Myocyte (in vitro differentiated cells): ENCODE results near the gene CABP7. TPM values are rescaled to one million over a fixed set of nuclear protein-coding genes. Genes with fewer than 3 reads are reported as not detected.
A peak's percentile ranks its signal among the peaks of the same experiment; 100 is the strongest.
"Not testable (repeated sequence)": the region's sequence is repeated elsewhere in the genome, so short reads cannot be mapped to it uniquely, and the experiment has no call there.

Experiments
- DNase-seq: peaks from one replicate; pipeline ENCODE4 v3.0.0-alpha.2; 2012; ENCODE audit warnings: low read depth
- total RNA-seq: library from RNA; depleted of rRNA; stranded (reverse); fragments of >200 nt; gene quantifications from 2 replicates; pipeline ENCODE4 v1.2.3, GENCODE V29; 2014

Gene CABP7
- total RNA-seq, 1 donor from 2014 or later: 0.05 TPM

DNA sequence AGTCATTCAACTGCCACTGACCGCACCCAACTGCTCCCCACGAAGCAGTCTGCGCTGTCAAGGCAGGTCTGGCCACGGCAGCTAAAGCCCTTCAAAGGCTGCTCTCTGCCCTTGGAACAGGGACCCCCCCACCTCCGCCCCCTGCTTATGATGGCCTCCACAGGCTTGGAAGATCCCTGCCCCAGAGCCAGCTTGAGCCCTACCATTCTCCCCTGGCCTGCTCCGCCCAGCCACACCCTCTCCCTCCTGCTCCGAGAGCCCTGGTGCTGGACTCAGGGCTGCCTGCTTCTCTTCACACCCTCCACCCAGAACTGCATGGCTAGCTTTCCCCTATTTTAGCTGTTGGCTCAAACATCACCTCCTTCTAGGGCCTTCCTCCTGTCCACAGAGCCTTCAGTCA lies 28.0 kb downstream of the CABP7 start:
- DNase-seq: peak; percentile 16

DNA sequence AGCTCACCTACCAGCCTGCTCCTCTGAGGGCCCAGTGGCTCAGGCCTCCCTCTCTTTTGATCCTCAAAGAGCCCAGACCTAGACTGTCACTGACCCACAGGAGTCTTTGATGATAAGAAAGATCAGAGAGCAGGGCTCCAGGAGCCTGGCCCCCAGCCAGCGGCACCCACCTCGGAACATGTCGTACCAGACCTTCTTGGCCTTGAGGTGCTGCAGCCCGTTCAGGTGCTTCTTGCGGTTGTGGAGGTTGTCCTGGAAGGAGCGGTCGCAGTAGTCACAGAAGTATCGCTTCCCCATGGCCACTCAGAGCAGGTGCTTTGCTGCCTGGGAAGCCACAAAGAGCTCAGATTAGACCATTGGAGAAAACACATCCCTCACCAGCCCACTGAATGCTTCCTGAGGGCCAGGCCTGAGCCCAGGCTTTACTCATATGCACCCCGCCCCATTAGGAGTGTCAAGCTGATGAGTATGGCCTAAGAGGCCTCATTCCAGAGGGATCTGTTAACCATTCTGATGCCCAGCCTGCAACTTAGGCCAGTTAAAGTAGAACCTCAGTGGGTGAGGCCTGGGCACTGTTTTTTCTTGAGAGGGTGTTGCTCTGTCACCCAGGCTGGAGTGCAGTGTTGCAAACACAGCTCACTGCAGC lies 28.6 kb downstream of the CABP7 start:
- peak; percentile 94 for DNase-seq

DNA sequence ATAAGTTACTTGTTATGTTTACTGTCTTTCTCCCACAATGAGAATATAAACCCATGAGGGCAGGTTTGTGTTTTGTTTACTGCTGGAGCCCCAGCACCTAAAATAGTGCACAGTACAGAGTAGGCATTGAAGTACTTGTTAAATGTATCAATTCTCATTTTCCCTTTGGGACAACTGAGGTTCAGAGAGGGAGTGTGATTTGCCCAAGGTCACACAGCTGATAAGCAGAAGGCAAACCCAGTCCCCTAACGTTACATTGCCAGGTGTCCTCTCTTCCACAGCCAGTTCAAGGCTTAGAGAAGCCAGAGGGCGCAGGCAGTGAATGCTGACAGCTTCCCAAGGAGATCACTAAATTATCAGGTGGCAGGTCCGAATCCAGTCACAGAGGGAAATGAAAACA lies 30.2 kb downstream of the CABP7 start:
- DNase-seq: no peak

DNA sequence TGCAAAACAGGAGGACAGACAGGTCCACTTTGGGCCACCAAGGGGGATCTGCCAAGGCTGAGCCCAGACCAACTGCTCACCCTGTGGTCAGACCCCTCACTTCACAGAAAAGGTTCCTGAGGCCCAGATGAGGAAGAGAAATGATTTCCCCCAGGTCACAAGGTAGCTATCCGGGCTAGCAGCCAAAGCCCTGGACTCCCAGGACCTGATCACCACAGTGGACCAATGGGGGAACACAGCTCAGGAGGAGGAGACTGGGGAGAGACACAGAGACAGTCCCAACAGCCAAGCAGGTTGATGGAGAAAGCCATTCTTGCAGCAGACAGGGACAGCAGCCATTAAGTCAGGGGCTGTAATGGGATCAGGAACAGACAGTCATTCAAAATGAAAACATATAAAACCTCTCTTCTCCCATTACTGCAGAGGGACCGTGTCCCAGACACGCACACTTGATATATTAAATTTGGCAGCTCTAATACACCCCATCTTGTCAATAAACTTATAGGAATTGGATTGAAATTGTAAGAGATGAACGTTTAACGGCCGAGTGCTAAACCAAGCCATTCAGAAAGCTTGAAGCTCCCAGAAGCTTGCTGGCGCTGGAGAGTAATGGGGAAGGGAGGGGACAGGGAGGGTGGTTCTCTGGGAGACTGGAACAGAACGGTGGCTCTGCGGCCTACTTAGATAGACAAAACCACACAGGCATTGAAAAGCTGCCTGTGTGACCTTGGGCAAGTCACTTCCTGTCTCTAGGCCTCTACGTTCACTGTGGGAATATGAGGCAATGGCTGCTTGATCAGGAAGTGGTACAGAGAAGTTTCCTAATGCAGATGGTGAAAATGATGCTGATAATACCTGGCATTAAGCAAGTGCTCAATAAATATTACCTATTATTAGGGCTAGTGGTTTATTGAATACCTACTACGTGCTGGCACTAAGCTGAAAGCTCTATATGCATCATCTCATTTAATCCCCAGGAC lies 31.0 kb downstream of the CABP7 start:
- no peak for DNase-seq

- no peak for DNase-seq
Measured at GRCh38 chr22:29751669-29752068, 31.9 kb downstream of the CABP7 start.

DNA sequence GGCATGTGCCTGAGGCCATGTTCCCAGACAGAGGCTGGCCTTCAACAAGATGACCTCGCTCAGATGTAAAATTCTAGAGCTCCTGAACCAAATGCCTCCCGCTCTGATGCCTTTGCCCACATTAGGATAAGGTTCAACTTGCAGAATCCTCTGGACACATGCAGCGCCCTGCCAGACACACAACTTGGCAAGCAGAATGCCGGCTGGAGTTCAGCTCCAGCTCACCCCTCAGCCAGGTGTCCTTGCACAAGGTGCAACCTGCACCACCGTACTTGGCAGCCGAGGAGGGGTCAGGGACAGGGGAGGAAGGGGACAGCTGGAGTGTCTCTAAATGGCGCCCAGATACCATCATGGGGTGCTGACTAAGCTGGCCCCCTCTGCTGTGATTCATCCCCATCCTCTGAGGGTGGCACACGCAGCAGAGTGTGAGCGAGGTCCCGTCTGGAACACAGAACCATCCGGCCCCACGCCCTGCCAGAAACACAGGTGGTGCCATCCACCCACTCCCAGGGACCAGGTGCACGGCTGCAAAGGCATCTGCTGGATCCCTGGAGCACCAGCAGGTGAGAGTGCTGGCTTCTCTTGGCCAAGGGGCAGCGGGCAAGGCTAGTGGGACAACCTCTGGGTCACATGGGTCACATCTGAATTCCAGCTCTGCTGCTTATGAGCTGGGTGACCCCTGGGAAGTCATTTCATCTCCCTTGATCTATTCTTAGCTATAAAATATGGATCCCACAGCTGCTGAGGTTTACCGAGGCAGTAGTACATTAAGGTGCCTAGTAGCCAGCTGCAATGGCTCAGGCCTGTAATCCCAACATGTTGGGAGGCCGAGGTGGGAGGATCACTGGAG lies 34.2 kb downstream of the CABP7 start:
- DNase-seq: peak; percentile 78

DNA sequence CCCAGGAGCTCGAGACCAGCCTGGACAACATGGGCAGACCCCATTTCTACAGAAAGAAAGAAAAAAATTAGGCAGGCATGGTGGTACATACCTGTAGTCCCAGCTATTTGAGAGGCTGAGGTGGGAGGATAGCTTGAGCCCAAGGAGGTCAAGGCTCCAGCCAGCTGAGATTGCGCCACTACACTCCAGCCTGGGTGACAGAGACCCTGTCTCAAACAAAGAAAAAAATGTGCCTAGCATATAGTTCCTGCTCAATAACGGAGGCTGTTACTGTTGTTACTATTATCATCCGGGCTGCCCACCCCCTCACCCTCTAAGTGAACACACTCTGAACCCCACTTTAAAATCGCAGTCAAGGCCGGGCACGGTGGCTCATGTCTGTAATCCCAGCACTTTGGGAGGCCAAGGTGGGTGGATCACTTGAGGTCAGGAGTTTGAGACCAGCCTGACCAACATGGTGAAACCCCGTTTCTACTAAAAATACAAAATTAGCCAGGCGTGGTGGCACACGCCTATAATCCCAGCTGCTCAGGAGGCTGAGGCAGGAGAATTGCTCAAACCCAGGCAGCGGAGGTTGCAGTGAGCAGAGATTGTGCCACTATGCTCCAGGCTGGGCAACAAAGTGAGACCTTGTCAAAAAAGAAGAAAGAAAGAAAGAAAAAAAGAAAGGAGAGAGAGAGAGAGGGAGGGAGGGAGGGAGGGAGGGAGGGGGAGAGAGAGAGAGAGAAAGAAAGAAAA lies 35.0 kb downstream of the CABP7 start:
- DNase-seq: not testable (repeated sequence)

DNA sequence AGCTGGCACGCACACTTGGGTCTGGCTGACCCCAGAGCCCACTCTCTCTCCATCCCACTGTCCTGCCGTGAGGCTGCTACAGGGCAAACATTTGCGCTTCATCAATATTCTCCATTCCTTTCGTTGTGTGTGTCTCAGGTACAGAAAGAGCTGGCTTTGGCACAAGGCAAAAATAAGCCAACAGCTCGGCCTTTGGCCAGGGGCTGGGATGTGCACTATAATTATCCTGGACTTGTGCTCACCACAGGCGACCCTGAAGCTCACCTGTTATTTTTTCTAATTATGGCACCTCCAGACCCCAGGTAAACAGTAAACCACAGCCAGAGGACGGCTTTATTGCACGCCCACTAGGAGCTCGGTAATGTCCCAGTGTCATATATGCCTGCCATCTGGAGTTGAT lies 36.1 kb downstream of the CABP7 start:
- DNase-seq: peak; percentile 22

GRCh38 chr22:29756341-29756740 lies 36.5 kb downstream of the CABP7 start:
- DNase-seq: no peak

DNA sequence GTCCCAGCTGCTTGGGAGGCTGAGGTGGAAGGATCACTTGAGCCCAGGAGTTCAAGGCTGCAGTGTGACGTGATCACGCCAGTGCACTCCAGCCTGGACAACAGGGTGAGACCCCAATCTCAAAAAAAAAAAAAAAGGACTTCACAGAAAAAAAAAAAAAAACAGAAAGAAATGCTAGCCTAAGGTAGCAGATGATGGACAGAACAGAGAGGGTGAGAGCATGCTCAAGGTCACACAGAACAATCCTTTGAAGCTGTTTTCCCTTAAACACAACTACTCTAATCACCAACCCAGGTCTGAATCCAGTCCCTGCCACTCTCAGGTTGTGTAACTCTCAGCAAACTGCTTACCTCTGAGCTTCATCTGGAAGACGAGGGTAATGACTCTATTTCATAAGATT lies 37.3 kb downstream of the CABP7 start:
- DNase-seq: no peak

- DNase-seq: no peak
Measured at GRCh38 chr22:29758068-29758622, 38.3 kb downstream of the CABP7 start.

GRCh38 chr22:29758959-29759358 lies 39.2 kb downstream of the CABP7 start:
- no peak for DNase-seq

GRCh38 chr22:29762263-29762662 lies 42.5 kb downstream of the CABP7 start:
- no peak for DNase-seq

GRCh38 chr22:29765905-29766631 lies 46.3 kb downstream of the CABP7 start:
- DNase-seq: no peak

GRCh38 chr22:29766632-29767170 lies 46.9 kb downstream of the CABP7 start, which contains the start of gene ZMAT5:
TSS of gene ZMAT5 (minus strand) at chr22:29767007. CDS start at chr22:29748544, 18,463 bp downstream.
- peak; percentile 98 for DNase-seq

DNA sequence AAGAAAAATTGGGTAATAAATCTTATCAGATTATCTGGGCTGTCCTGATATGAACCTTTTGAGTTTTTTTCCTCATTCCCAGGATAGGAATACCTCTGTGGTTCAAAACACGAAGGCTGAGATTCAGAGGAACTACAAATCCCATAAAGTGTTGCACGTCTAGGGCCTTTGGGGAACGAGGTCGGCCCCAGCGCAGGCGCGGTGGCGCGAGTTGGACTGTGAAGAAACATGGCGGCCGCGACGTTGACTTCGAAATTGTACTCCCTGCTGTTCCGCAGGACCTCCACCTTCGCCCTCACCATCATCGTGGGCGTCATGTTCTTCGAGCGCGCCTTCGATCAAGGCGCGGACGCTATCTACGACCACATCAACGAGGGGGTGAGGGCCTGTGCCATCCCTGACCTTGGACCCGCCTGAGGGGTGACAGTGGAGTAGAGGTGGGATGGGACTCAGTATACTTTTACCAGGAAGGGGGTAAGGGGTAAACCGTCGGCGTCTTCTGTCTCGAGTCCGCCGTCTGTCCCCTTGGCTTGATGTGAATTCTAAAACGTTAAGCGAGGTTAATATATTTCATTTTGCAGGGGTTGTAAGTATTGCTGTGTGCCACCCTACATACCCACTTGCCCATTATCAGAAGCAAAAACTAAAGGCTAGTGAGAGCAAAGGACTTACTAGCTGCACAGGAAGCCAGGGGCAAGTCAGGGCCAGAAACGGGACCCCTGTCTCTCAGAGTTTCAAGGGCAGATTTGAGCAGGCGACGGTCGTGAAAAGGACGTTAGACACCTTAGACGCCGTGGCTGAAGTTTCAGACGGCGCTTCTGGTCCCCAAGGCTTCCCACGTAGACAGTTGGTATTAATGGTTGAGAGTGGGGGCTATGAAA lies 47.6 kb downstream of the CABP7 start, which contains the start of gene UQCR10:
TSS of gene UQCR10 (plus strand) at position 199 of the 881 bp plus-strand sequence. CDS start at position 229, 30 bp downstream.
- peak; percentile 93 for DNase-seq

- DNase-seq: no peak
Measured at GRCh38 chr22:29768052-29768693, 48.4 kb downstream of the CABP7 start.
